Stimulated activated CD8-positive, alpha-beta memory T cell treated with anti-CD3 and anti-CD28 coated beads, Interleukin-12 subunit alpha, Interleukin-12 subunit beta, amount 100 ng/mL, for 4 hours (primary cell): ENCODE measurements around the gene CHRNB4.

Experiments used
- DNase-seq: peaks from one replicate; pipeline ENCODE4 v3.0.0-alpha.2; 2020; ENCODE audit warnings: low read depth

The CHRNB4 gene

GRCh38 chr15:78667578-78668236 is 26.7 kb upstream of the CHRNB4 start:
- DNase-seq, result no peak

- no peak for DNase-seq
Measured at GRCh38 chr15:78666010-78666409, 25.0 kb upstream of the CHRNB4 start.

- no peak for DNase-seq
Measured at GRCh38 chr15:78663703-78664102, 22.7 kb upstream of the CHRNB4 start.

GRCh38 chr15:78662028-78662427 is 21.0 kb upstream of the CHRNB4 start:
- no peak for DNase-seq

GRCh38 chr15:78661001-78661400 is 20.0 kb upstream of the CHRNB4 start:
- DNase-seq, result no peak

- no peak for DNase-seq
Measured at GRCh38 chr15:78660584-78660983, 19.6 kb upstream of the CHRNB4 start.

- no peak for DNase-seq
Measured at GRCh38 chr15:78658823-78659222, 17.8 kb upstream of the CHRNB4 start.

- no peak for DNase-seq
Measured at GRCh38 chr15:78654272-78654671, 13.3 kb upstream of the CHRNB4 start.

- no peak for DNase-seq
Measured at GRCh38 chr15:78651930-78652615, 11.1 kb upstream of the CHRNB4 start.

GRCh38 chr15:78651007-78651406 is 10.0 kb upstream of the CHRNB4 start:
- no peak for DNase-seq

- DNase-seq, result no peak
Measured at GRCh38 chr15:78650022-78650421, 9.0 kb upstream of the CHRNB4 start.

GRCh38 chr15:78645009-78645408 is 4.0 kb upstream of the CHRNB4 start:
- no peak for DNase-seq

GRCh38 chr15:78642331-78642730 is 1.3 kb upstream of the CHRNB4 start:
- no peak for DNase-seq

- no peak for DNase-seq
Measured at GRCh38 chr15:78641749-78642275, 802 bp upstream of the CHRNB4 start.

- DNase-seq, result no peak
Measured at GRCh38 chr15:78640527-78641101, 396 bp downstream of the CHRNB4 start.

- no peak for DNase-seq
Measured at GRCh38 chr15:78638658-78639314, 2.2 kb downstream of the CHRNB4 start.

GRCh38 chr15:78637776-78638435 is 3.1 kb downstream of the CHRNB4 start:
- no peak for DNase-seq

- no peak for DNase-seq
Measured at GRCh38 chr15:78636378-78636859, 4.6 kb downstream of the CHRNB4 start.

GRCh38 chr15:78635346-78635745 is 5.7 kb downstream of the CHRNB4 start:
- DNase-seq, result no peak

- DNase-seq, result no peak
Measured at GRCh38 chr15:78634210-78635145, 6.5 kb downstream of the CHRNB4 start.

- DNase-seq, result no peak
Measured at GRCh38 chr15:78633348-78633747, 7.7 kb downstream of the CHRNB4 start.
